ENCODE results near the gene VIPAS39. TPM values are rescaled to one million over a fixed set of nuclear protein-coding genes. Genes with fewer than 3 reads are reported as not detected.

VIPAS39 gene
- polyA plus RNA-seq, 1 donor (not counting 4 experiments of a cell fraction or from before 2014, with no cell fraction given), result 24.5 TPM

GRCh38 chr14:77495334-77495733 is 37.9 kb upstream of the VIPAS39 start:
- H2AFZ ChIP-seq (ENCODE audit: control insufficient read depth, low read length), result no peak overlapping the region
- no peaks in the 10 kb centered on the region for H3K9me3 ChIP-seq (ENCODE audit: control insufficient read depth, low read depth, low read length)
- H3K79me2 ChIP-seq (ENCODE audit: control insufficient read depth, insufficient read depth, low read length), result no peaks in the 10 kb centered on the region
- no peaks in the 10 kb centered on the region for H3K36me3 ChIP-seq (ENCODE audit: control insufficient read depth in 2 of 2, extremely low read depth in 1 of 2, insufficient read depth in 2 of 2, low read length in 2 of 2)
- DNase-seq (ENCODE audit: low read depth, low spot score) (no peak), FAIRE-seq (no peak)
- no peak overlapping the region for H3K4me3 ChIP-seq (ENCODE audit: control insufficient read depth in 2 of 3, extremely low read depth in 1 of 3, insufficient read depth in 2 of 3, low read depth in 1 of 3, low read length in 3 of 3)
- no peak overlapping the region for H3K27ac ChIP-seq (ENCODE audit: control insufficient read depth, insufficient read depth, low read length)
- H3K4me1 ChIP-seq (ENCODE audit: control insufficient read depth, extremely low read depth, insufficient read depth, low read length), result peaks cover 4% of the 10 kb centered on the region
- dilution Hi-C loops (cut with MboI; ENCODE audit: extremely low pct_ligation_motif_present, low sequenced_read_pairs), result no loop called here
- no peak overlapping the region for H3K9ac ChIP-seq (ENCODE audit: control insufficient read depth, extremely low read depth, insufficient read depth, low read length)
- no peaks in the 10 kb centered on the region for H4K20me1 ChIP-seq (ENCODE audit: control insufficient read depth, extremely low read depth, insufficient read depth, low read length)
- no peaks in the 10 kb centered on the region for H3K9me1 ChIP-seq (ENCODE audit: control insufficient read depth, extremely low read depth, insufficient read depth, low read length)
- H3K27me3 ChIP-seq (ENCODE audit: control insufficient read depth, extremely low read depth, insufficient read depth, low read length), result peaks cover 24% of the 10 kb centered on the region
- TF ChIP-seq CTCF (optimal IDR thresholded peaks at IDR 0.05 in 1 of 3, IDR thresholded peaks at IDR 0.05 in 1 of 3, conservative IDR thresholded peaks at IDR 0.05 in 1 of 3; ENCODE audit: extremely low read depth in 1 of 3, insufficient read depth in 2 of 3, low read length in 3 of 3) (no peak), EZH2 (IDR thresholded peaks at IDR 0.05; ENCODE audit: low read length) (no peak)
- H3K4me2 ChIP-seq (ENCODE audit: control insufficient read depth, extremely low read depth, insufficient read depth, low read depth, low read length), result no peak overlapping the region

- Histone ChIP-seq H3K9me1 (ENCODE audit: control insufficient read depth, extremely low read depth, insufficient read depth, low read length) (no peaks in the 10 kb centered on the region), H3K27me3 (ENCODE audit: control insufficient read depth, extremely low read depth, insufficient read depth, low read length) (no peaks in the 10 kb centered on the region), H3K9ac (ENCODE audit: control insufficient read depth, extremely low read depth, insufficient read depth, low read length) (no peak overlapping the region), H4K20me1 (ENCODE audit: control insufficient read depth, extremely low read depth, insufficient read depth, low read length) (no peaks in the 10 kb centered on the region), H3K4me1 (ENCODE audit: control insufficient read depth, extremely low read depth, insufficient read depth, low read length) (no peaks in the 10 kb centered on the region), H3K4me3 (ENCODE audit: control insufficient read depth in 2 of 3, extremely low read depth in 1 of 3, insufficient read depth in 2 of 3, low read depth in 1 of 3, low read length in 3 of 3) (no peak overlapping the region), H3K79me2 (ENCODE audit: control insufficient read depth, insufficient read depth, low read length) (no peaks in the 10 kb centered on the region), H3K4me2 (ENCODE audit: control insufficient read depth, extremely low read depth, insufficient read depth, low read depth, low read length) (no peak overlapping the region), H3K27ac (ENCODE audit: control insufficient read depth, insufficient read depth, low read length) (no peak overlapping the region), H3K36me3 (ENCODE audit: control insufficient read depth in 2 of 2, extremely low read depth in 1 of 2, insufficient read depth in 2 of 2, low read length in 2 of 2) (no peaks in the 10 kb centered on the region), H2AFZ (ENCODE audit: control insufficient read depth, low read length) (no peak overlapping the region), H3K9me3 (ENCODE audit: control insufficient read depth, low read depth, low read length) (no peaks in the 10 kb centered on the region)
- FAIRE-seq (no peak), DNase-seq (ENCODE audit: low read depth, low spot score) (no peak)
- dilution Hi-C loops (cut with MboI; ENCODE audit: extremely low pct_ligation_motif_present, low sequenced_read_pairs), result no loop called here
- TF ChIP-seq CTCF (optimal IDR thresholded peaks at IDR 0.05 in 1 of 3, IDR thresholded peaks at IDR 0.05 in 1 of 3, conservative IDR thresholded peaks at IDR 0.05 in 1 of 3; ENCODE audit: extremely low read depth in 1 of 3, insufficient read depth in 2 of 3, low read length in 3 of 3) (no peak), EZH2 (IDR thresholded peaks at IDR 0.05; ENCODE audit: low read length) (no peak)
Measured at GRCh38 chr14:77491056-77491455, 33.7 kb upstream of the VIPAS39 start.

All from keratinocyte (primary cell).